ENCODE data around the gene CREM.
A peak's percentile ranks its signal among the peaks of the same experiment; 100 is the strongest.
"Not testable (repeated sequence)": the region's sequence is repeated elsewhere in the genome, so short reads cannot be mapped to it uniquely, and the experiment has no call there.

Gene CREM

GRCh38 chr10:35195361-35196306 lies 69.0 kb downstream of the CREM start:
- peak; percentile 95 for FAIRE-seq

- FAIRE-seq = no peak
These were observed 73.8 kb downstream of the CREM start for GRCh38 chr10:35200487-35200886.

- FAIRE-seq = no peak
These were observed 74.6 kb downstream of the CREM start for GRCh38 chr10:35201234-35201633.

- no peak for FAIRE-seq
These were observed 75.4 kb downstream of the CREM start for GRCh38 chr10:35202050-35202449.

- no peak for FAIRE-seq
These were observed 77.1 kb downstream of the CREM start for GRCh38 chr10:35203745-35204144.

- no peak for FAIRE-seq
These were observed 78.1 kb downstream of the CREM start for GRCh38 chr10:35204650-35205319.

- FAIRE-seq = no peak
These were observed 79.6 kb downstream of the CREM start for GRCh38 chr10:35206274-35206673.

- FAIRE-seq = no peak
These were observed 81.9 kb downstream of the CREM start for GRCh38 chr10:35208536-35208935.

GRCh38 chr10:35208949-35209613 lies 82.4 kb downstream of the CREM start:
- FAIRE-seq = no peak

- no peak for FAIRE-seq
These were observed 84.3 kb downstream of the CREM start for GRCh38 chr10:35210961-35211360.

GRCh38 chr10:35211390-35211789 lies 84.7 kb downstream of the CREM start:
- FAIRE-seq = no peak

GRCh38 chr10:35212856-35213255 lies 86.2 kb downstream of the CREM start:
- FAIRE-seq = no peak

GRCh38 chr10:35213699-35214098 lies 87.1 kb downstream of the CREM start:
- FAIRE-seq = no peak

GRCh38 chr10:35214607-35215020 lies 88.0 kb downstream of the CREM start:
- FAIRE-seq = no peak

GRCh38 chr10:35215107-35215506 lies 88.5 kb downstream of the CREM start:
- no peak for FAIRE-seq

- no peak for FAIRE-seq
These were observed 89.8 kb downstream of the CREM start for GRCh38 chr10:35216303-35216905.

- FAIRE-seq = not testable (repeated sequence)
These were observed 90.3 kb downstream of the CREM start for GRCh38 chr10:35216956-35217355.

GRCh38 chr10:35217455-35217854 lies 90.8 kb downstream of the CREM start:
- FAIRE-seq = no peak

- peak; percentile 92 for FAIRE-seq
These were observed 91.8 kb downstream of the CREM start for GRCh38 chr10:35218339-35218955.

GRCh38 chr10:35219292-35219691 lies 92.6 kb downstream of the CREM start:
- no peak for FAIRE-seq

- FAIRE-seq = no peak
These were observed 93.5 kb downstream of the CREM start for GRCh38 chr10:35219891-35220890.
